GM18858 (cell line): ENCODE data around the gene PIP4P1.
"Not testable (repeated sequence)": the region's sequence is repeated elsewhere in the genome, so short reads cannot be mapped to it uniquely, and the experiment has no call there.

Experiments
- ATAC-seq: cut with Tn5 transposase; IDR thresholded peaks from one replicate; pipeline ENCODE4 v1.9.1; 2021; ENCODE audit not compliant: unreplicated experiment

Gene PIP4P1

DNA sequence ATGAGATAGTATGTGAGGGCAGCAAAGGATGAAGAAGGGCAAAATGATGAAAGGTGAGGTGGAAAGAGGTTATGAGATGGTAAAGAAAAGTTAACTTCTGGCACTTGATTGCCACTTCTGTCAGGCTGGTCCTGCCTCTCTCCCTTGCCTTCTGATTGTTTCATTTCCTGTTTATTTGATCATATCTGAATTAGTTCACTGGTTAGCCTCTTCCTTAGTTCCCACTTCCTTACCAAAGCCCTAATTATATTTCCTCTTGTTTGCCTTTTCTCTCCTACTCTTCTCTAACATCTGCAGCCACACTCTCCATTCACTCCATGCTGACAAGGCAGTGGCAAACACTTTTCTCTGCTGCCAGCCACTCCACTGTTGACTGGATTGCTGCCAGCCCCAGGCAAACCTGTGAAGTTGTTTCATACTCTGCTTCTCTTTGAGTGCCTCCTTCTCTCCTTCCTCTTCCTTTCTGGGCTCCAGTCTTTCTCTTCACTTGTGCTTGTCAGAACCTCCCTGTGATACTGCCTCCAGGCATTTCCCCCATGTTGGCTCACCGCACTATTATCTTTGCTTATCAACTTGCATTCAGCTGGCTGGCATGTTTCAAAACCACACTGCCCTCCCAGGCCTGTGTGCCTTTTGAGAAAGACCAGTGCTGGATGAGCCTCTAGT, 16.1 kb upstream of the PIP4P1 start:
- no peak for ATAC-seq

DNA sequence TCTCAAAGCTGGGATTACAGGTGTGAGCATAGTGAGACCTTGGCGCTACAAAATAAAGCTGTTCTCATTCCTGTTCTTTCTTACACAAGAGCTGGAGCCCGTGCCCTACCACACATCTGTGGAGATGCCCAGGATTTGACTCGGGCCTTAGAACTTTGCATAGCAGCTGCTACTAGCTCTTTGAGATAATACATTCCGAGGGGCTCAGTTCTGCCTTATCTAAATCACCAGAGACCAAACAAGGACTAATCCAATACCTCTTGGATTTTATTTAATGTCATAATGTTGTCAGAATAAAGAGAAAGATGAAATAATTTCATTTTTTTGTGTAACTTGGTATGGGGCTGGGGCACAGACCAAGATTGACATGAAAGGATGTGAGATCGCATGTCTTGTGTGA, 15.5 kb upstream of the PIP4P1 start:
- ATAC-seq = no peak

DNA sequence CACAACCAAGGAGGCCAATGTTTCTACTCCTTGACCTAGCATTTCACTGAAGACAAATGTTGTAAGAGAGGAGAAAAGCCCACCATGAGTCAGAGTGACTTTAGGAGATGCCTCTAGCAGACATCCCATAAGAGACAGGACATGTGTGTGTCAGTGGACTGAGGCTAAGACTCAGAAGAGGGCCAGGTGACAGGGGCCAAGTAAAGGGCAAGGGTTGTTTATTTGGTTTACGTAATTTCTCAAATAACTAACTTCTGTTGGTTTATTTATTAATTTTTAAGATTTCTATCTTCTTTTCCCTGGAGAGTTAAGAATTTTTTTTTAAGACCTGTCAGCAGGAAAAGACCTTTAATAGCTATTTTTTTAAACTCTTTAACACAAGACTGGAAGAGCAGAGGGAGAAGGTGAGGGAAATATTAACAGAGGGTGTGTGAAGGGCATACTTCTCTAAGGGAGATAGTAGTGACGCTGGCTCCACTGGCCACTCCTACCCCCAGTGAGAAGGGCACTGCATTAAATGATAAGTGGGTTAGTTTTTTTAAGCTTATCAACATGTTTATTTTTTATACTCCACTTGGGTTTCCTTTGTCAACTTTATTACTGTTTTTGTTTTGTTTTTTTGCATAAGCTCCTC, 11.4 kb upstream of the PIP4P1 start:
- no peak for ATAC-seq

DNA sequence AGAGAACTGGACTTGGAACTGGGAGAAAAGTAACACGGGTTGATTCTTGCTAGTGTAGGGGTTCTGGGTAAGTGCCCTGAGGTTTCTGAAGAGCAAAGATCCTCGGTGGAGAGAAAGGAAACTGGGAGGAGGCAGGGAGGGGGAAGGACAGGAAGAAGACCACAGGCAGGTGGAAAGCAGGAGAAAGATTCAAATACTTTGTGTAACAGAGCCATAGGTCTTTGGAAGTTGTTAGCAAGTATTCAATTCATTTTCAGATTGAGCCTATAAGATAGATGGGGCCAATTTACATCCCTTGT, 9.3 kb upstream of the PIP4P1 start:
- no peak for ATAC-seq

DNA sequence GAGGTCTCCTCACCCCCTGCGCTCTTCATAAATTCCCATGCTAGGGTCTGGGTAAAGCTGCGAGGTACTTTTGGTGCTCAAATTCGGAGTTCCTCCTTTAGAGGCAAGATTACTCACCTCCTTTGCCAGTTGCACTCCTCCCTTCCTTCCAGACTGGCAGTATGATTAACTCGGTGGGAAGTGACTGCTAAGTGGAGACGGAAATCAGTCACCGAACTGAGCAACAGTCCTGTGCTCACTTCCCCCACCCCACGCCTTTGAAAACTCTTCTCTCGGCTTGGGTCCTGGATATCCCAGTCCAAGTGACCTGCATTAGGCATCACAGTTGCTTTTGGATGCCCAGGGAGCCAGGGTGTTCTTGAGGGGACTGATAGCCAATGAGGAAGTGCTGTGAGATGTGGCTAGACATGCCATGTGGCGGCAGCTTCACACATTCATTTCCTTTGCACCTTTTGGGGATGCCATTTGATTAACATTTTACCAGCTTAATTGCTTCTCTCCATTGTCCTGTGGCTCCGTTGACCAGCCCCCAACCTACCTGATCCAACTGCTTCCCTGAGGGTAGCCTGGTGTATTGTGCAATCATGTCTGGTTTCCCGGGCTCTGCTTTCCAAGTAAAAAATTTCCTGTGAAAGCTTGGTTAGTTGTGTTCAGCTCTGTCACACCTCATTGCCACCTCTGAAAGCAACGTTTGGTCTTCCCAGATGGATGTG, 8.8 kb upstream of the PIP4P1 start:
- peak; percentile 26 for ATAC-seq

DNA sequence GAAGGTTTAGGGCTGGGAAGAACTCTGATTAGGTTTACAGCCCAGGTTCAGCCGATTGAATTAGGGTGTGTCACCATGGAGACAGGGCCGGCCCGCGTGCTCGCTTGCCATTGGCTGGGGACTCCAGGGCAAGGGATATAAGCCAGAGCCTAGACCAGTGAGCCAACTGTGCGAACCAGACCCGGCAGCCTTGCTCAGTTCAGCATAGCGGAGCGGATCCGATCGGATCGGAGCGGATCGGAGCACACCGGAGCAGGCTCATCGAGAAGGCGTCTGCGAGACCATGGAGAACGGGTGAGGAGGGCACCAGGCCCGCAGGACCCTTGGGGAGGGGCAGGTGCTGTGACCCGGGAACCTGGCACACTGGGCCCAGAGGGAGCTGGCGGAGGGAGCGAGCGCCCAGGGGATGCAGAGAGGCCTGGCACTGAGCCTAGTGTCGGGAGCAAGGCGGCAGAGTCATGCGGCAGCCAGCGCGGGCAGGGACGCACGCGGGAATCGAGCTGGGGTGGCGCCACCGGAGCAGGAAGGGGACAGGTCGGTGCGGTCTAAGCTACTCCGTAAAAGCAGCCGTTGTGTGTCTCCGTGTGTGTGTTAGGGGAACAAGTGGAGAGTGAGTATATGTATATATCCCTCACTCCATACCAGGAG, 8.1 kb upstream of the PIP4P1 start, which contains the start of gene PNP:
Gene PNP, plus strand, starts transcription at position 165 of the 648 bp plus-strand sequence. Its CDS starts 119 bp downstream, at position 284.
- ATAC-seq = peak; percentile 96

DNA sequence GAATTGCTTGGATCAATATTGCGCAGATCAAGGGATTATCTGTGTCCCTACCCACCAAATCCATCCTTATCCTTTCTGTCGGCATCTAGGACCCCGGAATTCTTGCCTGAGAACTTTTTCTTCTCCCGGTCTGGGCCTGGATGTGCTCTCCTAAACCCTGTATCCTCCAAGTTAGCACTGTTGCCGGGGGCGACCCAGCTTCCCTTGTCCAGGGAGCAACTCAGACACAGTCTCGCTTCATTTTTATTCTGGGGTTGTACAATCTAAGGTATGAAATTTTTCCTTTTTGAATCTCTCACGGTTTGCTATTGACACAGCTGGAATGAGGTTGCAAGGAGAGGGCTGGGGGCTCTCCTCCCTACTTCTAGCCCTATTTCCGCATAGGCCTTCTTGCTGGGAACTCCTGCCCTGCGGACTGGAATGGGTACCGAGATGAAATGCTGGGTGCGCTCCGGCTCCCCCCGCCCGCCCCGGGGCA, 7.6 kb upstream of the PIP4P1 start:
- ATAC-seq = no peak

DNA sequence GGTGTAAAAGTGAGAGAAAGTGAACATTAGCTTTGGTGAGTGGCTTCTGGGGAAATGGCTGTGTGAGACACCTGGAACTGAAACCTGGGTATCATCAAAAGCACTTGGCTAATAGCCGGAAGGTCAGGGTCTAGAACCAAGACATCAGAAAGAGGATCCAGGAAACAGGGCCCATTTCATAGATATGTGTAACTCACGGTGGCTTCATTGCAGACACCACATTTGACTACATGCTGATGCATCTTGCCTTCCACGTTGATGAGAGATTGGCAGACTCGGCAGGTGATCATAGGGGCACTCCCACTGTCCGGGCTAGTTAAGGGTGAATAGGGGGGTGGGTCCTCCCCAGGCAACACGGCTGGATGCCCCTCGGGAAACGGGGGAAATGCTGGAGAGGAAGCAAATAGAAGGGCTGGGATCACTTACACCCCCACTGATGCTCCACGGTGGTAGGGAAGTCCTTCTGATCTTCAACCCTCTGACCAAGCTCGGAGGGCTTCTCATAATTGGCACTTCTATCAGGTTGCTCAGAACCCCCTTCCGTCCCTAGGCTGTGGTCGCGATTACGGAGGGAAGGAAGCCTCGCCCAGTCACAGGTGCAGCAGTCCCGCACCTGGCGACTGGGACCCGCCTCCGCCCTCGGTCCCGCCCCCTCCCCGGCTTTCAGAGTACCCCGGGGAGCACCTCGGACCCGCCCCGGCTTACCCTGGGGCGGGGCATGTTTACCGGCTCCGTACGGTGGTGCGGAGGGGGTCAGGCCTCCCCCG, 593 bp downstream of the PIP4P1 start:
- ATAC-seq = no peak

DNA sequence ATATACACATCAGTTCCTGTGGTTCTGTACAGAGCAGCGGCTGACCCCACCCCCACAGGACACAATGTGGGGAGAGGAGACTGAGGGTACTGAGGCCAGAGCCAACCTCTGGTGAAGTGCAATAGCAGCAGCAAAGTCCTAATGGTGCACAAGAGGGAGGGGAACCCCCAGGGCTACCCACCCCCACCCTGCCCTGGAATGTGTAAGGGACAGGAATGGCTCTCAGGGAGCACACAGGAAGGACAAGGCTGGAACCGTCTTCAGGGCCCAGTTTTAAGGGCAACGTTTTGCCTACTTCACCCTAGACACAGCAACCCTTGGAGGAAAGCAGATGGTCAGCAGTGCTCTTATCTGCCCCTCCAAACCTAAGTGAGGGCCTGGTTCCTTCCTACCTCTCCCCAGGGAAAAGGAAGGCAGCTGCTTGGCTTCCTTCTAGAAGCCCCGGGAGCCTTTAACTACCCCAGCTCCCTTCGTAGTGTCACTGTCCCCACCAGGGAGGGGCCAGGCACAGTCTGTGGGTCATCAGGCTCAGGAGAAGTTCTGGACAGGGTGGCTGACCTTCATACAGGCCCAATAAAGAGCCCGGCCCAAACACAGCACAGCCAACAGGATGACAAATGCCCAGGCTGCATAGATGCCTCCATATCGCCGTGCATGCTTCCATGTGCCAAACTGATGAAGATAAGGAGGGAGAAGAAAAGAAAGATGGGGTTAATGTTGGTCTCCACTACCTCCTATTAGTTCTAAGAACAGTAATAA, 3.0 kb downstream of the PIP4P1 start:
- ATAC-seq = no peak

DNA sequence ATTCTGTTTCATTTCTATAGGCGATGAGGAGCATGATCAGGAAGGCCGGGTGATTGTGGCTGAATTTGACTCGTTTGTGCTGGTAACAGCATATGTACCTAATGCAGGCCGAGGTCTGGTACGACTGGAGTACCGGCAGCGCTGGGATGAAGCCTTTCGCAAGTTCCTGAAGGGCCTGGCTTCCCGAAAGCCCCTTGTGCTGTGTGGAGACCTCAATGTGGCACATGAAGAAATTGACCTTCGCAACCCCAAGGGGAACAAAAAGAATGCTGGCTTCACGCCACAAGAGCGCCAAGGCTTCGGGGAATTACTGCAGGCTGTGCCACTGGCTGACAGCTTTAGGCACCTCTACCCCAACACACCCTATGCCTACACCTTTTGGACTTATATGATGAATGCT, 4.3 kb downstream of the PIP4P1 start:
- ATAC-seq = no peak

DNA sequence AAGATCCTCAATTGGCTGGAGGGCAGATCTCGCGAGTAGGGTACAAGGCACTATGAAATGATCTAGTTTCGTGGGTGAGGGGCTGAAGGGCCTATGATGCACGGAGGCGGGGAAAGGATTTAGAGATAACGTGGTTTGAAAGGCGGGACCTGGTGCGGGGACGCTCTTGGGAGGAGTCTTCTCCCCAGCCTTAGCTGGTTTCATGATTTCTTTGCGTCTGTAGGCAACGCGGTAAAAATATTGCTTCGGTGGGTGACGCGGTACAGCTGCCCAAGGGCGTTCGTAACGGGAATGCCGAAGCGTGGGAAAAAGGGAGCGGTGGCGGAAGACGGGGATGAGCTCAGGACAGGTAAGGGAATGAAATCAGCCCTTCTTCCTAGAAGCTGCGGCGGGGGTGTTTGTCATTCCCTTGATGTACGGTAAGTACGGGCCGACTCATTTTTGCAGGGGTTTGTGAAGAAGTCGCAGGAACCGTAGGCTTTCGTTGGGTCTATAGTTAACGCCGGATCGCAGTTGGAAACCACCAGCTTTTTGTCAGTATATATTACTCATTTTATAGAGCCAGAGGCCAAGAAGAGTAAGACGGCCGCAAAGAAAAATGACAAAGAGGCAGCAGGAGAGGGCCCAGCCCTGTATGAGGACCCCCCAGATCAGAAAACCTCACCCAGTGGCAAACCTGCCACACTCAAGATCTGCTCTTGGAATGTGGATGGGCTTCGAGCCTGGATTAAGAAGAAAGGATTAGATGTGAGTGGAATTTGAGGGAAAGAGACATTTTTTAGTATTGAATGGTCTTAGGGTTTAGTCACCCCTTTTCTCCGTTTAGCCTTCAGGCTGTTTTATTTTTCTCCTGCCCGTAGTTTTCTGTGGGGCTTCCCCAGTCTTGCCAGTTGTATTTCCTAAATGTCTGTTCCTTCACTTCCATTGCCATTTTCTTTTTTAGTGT, 5.6 kb downstream of the PIP4P1 start:
- ATAC-seq = peak; percentile 26

DNA sequence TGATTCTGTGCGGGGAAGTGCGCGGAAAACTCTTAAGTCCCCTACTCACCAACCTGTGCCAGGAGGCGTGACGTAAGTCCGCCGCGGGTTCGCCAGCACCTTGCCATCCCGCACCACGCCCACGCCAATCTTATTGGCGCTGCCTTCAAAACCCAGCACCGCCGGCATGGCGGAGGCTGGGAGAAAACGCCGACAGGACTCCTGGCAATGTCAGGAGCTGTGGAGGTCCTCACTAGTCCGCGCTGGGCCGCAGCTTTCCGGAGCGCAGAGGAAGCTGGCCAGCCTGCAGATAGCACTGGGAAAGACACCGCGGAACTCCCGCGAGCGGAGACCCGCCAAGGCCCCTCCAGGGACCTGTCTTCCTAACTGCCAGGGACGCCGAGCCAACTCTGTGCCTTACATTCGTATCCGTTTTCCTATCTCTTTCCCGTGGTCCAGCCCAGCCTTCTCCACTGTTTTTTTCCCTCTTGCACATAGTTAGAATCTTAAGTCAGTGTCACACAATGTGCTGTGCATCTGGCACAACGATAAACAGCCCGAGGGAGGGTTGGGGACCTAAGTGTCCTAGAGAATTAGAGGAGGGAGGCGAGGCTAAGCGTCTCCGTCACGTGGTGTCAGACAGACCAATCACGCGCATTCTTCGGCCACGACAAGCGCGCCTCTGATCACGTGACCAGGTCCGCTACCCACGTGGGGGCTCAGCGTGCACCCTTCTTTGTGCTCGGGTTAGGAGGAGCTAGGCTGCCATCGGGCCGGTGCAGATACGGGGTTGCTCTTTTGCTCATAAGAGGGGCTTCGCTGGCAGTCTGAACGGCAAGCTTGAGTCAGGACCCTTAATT, 6.5 kb downstream of the PIP4P1 start, which contains the start of the genes APEX1 and OSGEP:
Gene APEX1, plus strand, starts transcription at position 711 of the 839 bp plus-strand sequence. CDS start 420 bp downstream, outside the sequence.
Gene OSGEP, minus strand, starts transcription at position 297 of the 839 bp plus-strand sequence. Its CDS starts 129 bp downstream, at position 168.
- peak; percentile 80 for ATAC-seq

DNA sequence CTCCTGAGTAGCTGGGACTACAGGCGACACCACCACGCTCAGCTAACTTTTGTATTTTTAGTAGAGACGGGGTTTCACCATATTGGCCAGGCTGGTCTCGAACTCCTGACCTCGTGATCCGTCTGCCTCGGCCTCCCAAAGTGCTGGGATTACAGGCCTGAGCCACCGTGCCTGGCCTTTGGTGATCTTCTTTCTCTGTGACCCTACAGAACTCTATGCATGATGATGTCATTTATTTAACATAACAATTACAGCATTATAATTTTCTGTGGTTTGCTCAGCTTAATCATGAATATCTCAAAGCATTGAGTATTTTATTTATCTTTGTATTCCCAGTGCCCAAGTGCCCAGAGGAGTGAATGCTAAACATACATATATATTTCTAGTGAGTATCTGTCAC, 8.4 kb downstream of the PIP4P1 start:
- not testable (repeated sequence) for ATAC-seq

DNA sequence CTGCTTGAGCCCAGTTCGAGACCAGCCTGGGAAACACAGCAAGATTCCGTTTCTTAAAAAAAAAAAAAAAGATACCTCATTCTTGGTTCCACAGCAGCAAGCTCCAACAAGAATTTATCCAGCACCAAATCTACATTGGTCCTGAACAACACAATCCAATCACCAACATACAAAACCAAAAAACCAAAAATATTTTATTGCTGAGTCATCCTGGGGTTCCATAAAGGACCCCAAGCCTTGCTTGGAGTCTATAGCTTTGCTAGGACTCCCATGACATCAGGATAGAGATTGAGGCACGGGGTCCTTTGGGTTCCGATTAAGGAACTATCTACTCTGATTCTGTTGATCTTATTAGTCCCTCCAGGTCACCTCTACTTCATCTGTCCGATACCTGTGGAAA, 14.3 kb downstream of the PIP4P1 start:
- no peak for ATAC-seq

DNA sequence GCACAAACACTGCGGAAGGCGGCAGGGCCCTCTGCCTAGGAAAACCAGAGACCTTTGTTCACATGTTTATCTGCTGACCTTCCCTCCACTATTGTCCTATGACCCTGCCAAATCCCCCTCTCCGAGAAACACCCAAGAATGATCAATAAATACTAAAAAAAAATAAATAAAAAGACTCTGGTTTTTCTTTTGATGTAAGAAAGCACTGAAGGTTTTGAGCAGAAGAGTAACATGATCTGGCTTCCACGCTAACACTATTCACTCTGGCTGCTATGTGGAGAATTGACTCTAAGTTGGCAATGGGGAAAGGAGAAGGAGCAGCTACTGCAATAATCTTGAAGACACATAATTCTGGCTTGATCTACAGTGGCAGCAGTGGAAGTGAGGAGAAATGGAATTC, 17.6 kb downstream of the PIP4P1 start:
- ATAC-seq = not testable (repeated sequence)

DNA sequence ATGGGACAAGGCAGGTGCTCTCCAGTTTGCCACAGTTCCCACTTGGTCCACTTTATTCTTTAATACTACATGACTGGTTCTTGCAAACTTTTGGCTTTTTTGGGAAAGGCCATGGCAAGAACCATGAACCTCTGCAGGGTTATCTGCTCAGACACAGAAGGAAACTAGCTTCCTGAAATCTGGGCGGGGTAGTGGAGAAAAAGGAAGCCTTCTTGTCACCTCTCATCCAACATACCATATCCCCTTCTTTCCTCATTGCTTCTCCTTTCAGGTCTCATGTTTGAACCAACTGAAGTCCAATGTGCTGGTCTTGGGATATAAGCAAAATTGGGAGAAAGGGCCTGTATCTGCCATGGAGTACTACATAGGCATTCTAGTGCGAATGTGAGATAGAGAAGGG, 19.8 kb downstream of the PIP4P1 start:
- ATAC-seq = no peak

DNA sequence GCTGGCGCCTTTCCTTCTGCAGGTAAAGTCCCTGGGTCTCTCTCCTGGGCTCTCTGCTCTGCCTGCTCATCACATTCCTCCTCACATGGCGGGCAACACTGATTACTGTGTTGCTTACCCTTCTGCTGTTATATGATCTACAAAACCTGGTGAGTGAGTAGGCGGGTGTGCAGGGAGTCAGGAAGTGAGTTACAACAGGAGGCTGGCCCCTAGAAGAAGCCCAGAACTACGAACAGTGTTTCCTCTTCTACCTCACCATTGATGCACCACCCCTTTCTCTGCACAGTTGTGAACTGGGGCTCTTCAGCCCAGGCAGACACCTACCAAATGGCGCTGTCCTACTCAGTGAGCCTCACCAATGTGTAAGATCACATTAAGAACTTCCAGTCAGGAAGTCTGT, 20.4 kb downstream of the PIP4P1 start:
- peak; percentile 86 for ATAC-seq

DNA sequence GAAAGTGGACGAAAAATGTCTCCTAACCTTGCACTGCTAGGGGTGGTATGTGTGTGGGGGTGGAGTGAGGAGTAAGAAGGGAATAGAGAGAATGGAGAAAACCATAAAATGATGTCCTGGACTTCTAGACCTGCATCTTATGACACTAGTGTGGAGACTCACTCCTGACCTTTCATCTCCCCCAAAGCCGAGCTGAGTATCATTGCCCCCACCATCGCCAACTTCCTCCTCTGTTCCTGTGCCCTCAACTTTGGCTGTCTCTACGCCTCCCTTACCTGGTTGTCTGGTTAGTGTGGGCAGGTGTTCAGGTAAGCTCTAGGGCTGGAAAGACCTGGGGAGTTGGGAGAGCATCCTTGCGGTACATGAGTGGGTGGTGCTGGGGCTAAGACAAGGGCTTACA, 20.8 kb downstream of the PIP4P1 start:
- no peak for ATAC-seq
